NCI-H2107 treated with DMSO at 0.1 percent for 48 hours (cell line): ENCODE data around the gene PRR32.
"Not testable (repeated sequence)": the region's sequence is repeated elsewhere in the genome, so short reads cannot be mapped to it uniquely, and the experiment has no call there.

Experiments
- DNase-seq: peaks from one replicate; lab custom pipeline; 2025; ENCODE audit not compliant: unreplicated experiment; lab: John Stamatoyannopoulos, UW

Gene PRR32, protein sequence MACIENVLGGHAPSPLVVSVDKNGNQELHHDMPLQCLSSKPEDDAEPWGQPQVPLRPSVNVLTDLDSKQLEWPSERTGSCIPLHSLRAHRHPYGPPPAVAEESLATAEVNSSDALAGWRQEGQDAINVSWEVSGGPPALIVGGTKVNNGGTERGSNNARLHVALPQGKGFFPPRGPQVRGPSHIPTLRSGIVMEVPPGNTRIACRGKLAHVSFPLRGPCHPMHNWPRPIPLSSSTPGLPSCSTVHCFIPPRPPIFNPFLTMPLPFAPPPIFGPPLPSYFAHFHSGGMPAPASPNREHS

DNA sequence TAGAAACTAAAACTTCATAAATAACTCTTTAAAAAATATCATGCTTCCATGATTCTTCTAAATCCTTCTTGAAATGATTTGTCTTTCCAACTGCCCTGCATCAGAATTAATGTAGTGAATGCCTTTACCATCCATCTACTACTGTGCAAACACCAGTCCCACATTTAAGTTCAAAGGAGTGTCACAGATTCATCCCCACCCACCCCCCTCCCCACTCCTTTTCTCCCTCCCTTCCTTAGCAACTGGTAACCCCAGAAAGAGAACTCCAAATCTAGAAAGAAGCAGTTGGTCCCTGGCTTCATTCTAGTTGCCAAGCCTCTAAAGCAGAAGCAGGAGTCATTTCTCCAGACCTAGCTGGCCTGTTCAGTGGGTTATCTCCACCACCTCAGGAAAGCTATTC, at the start of gene PRR32:
TSS of gene PRR32 (plus strand) at position 301 of the 400 bp plus-strand sequence. CDS start 115 bp downstream, outside the sequence.
- no peak for DNase-seq

DNA sequence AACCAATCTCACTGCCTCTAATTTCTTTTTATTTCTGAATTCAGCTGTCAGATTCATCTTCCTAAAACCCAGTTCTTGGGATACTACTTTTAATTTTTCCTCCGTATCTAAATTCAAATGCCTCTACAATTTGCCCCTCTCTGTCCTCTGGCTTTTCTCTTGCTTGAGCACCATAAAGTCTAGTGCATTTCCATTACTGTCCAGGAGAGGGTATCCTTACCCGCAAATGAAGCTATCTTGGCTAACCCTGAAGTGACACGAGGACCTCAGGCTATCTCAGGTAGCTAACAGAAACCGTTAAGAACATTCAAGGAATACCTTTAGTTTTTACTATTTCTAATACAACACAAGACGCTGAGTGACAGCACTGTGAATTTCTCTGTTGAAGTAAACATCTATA, 49.4 kb upstream of the PRR32 start:
- DNase-seq, result peak; percentile 9

DNA sequence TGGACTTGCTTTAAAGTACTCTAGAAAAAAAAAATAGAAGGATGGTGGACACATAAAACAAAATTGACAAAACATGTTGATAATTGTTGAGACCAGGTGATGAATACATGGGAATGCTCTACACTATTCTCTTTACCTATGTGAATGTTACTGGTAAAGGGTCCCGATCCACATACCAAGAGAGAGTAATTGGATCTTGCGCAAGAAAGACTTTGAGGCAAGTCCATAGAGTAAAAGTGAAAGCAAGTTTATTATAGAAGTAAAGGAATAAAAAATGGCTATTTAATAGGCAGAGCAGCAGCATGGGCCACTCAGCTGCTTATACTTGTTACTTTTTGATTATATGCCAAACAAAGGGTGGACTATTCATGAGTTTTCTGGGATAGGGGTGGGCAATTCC, 34.0 kb upstream of the PRR32 start:
- DNase-seq, result no peak

DNA sequence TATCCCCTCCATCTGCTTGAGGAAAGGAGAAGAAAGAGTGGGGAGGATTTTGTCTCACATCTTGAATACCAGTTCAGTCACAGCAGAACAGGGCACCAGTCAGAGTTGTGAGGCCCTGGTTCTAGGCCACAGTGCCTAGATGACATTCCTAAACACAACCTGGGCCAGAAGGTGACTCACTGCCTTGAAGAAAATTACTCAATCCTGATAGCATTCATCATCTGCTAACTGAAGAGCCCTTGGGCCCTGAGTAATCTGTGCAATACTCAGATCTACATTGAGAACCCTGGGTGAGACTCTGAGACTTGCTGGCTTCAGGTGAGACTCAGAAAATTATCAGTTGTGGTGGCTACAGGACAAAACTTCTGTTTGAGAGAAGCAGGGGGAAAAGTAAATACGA, 20.5 kb upstream of the PRR32 start:
- DNase-seq, result no peak

DNA sequence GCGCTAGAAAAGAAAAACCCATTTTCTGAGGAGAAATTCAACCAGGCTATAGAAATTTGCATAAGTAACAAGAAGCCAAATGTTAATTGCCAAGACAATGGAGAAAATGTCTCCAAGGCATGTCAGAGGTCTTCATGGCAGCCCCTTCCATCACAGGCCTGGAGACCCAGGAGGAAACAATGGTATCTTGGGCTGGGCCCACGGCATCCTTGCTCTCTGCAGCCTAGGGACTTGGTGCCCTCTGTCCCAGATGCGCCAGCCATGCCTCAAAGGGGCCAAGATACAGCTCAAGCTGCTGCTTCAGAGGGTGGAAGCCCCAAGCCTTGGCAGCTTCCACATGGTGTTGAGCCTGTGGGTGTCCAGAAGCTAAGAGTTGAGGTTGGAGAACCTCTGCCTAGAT, 12.7 kb upstream of the PRR32 start:
- not testable (repeated sequence) for DNase-seq

DNA sequence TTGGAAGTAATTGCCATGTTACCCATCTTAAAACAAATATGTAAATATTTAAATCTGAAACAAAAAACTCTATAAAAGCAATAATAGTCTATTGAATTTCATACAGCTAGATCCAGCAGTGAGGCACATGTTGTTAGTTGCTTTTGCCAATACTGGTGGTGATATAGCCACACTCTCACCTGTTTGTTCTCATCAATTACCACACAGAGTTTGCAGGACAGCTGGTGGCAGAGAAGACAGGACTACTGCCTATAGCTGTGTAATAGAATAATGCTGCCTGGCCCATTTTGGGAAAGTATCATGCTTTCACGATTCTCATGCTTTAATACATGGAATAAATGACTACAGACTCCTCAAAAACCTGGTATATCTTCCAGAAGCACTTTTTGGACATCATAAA, 3.7 kb upstream of the PRR32 start:
- DNase-seq, result no peak

DNA sequence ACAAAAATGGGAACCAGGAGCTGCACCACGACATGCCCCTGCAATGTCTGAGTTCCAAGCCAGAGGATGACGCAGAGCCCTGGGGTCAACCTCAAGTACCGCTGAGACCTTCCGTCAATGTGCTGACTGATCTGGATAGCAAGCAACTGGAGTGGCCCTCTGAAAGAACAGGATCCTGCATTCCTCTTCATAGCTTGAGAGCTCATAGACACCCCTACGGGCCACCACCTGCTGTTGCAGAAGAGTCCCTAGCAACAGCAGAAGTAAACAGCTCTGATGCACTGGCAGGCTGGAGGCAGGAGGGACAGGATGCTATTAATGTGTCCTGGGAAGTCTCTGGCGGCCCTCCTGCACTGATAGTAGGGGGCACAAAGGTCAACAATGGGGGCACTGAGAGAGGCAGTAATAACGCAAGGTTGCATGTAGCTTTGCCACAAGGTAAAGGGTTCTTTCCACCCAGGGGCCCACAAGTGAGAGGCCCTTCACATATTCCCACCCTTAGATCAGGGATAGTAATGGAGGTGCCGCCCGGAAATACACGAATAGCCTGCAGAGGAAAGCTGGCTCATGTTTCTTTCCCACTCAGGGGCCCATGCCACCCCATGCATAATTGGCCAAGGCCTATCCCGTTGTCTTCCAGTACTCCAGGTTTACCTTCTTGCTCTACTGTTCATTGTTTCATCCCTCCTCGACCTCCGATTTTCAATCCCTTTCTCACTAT, 1.3 kb downstream of the PRR32 start:
- no peak for DNase-seq

DNA sequence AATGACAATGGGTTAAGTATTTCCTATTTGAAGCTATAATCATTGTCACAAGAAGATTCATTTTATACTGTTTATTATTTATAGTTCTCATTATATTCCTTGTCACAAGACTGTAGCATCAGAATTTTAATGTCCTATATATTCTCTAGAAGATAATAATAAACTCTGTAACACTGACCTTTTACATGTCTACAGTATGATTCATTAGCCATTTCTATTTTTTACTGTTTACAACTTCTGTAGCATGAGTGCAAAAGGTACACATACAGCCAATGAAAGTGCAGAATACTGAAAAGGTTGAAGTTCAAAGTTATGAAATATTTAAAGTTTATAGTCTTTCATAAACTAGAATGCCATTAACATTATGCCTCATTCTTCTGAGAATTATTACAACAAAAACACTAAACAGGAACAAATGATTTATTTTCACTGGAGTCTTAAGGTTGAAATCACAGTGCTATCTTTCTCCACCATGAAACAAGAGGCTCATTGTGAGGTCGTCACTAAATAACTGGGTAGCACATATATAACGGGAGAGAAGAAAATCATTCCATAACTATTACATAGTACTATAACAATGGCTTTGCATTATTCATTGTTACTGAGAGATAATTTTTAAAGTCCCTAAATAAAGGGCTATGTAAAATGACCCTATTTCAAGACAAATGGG, 4.9 kb downstream of the PRR32 start:
- DNase-seq, result no peak

DNA sequence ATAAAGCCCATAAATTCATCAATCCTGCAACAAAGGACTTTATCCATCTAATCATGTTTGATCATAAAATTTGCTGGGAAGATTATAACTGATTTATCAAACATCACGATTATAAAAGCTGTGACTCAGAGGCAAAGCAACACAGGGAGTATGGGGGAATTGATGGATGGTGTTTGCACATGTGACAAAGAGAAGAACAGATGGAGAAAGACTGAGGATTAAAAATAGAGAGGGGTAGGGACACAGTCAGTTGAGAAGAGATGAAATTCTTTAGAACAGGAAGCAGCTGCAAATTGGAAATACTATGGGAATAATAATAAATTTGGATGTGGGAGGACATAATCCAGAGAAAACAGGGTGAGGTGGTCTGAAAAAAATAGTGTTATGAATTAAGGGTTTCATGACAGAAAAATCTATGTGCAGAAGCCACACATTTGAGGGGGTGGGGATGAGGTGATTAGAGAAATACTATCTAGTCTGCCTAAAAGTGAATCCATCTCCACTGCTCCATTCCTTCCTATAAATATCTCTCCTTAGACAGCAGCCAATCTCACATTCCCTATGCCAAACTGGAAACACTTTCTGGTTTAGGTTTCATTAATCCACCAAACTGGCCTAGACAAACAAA, 6.2 kb downstream of the PRR32 start:
- no peak for DNase-seq

DNA sequence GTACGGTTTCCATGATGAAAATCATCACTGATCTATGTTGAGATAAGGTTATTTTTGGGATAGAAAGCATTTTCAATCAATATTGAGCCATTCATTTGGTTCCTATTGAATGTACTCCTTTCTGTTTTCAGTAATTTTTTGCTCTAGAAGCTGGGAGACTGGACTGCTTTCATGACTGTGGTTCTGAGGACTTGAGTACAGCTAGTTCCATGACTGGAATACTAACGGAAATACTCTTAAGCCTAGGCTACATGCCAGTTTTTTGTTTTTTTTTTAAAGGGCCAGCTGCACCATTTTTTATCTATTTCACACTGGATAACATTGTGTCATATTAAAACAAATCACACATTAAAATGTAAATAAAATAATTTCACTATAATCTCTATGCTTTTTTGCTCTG, 16.7 kb downstream of the PRR32 start:
- no peak for DNase-seq

DNA sequence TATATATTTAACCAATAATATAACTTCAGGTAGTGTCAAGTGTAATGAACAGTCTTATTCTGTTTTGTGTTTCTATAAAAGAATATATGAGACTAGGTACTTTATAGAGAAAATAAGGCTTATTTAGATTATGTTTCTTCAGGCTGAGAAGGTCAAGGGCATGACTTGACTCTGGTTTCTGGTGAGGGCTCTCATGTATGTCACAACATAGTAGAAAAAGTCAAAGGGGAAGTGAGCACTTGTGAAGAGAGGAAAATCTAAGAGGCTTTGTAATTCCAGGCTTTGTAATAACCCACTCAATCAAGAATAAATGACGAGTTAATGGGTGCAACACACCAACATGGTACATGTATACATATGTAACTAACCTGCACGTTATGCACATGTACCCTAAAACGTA, 27.6 kb downstream of the PRR32 start:
- no peak for DNase-seq

DNA sequence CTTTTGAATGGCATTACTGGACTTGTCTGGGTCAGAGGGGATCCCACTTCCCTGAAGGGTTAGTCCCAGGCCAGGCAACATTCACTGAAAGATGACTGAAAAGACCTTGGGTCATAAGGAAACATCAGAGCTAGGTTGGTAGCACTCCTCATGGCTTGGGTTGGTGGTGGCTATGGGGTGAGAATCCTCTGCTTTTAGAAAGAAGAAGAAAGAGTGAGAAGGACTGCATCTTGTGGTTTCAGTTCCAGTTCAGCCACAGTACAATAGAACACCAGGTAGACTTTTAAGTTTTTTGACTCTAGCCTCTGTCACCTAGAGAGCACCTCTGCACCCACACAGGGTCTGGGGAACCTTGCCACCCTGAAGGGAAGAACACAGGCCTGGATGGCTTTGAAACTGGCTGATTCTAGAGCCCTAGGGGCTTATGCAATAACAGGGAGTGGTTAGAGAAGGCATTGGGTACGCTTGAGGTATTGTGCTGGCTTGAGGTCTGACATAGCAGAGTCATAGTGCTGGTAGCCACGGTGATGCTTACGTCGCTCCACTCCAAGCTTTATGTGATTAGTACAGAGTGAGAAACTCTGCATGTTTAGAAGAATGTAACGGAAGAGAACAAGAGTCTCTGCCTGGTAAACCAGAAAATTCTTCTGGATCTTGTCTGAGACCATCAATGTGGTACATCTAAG, 36.5 kb downstream of the PRR32 start:
- DNase-seq, result no peak
